Tibial nerve (tissue), 4 donors: Measurements from ENCODE around the gene CCDC122. TPM values are rescaled to one million over a fixed set of nuclear protein-coding genes. Genes with fewer than 3 reads are reported as not detected.

ENCODE experiments used
- DNase-seq, 2 donors: peaks; one replicate each; pipeline ENCODE4 v3.0.0-alpha.2; 2019; ENCODE audit warnings: low spot score in 2 of 2
- H3K27ac ChIP-seq, 4 donors: fragments of 200-600 bp; sonication (generic) in 3 of 4; one replicate each; pipeline ENCODE4 v1.5.1; 2017 to 2019; ENCODE audit warnings: mild to moderate bottlenecking in 1 of 4
- H3K27me3 ChIP-seq, 2 donors: fragments of 200-600 bp; sonication (generic) in 1 of 2; one replicate each; pipeline versions ENCODE4 v1.5.1 to v1.6.0; 2017 to 2019
- H3K36me3 ChIP-seq, 3 donors: fragments of 200-600 bp; sonication (generic); one replicate each; pipeline ENCODE4 v1.5.1; 2018 to 2019
- H3K4me1 ChIP-seq, 4 donors: fragments of 200-600 bp; sonication (generic) in 3 of 4; one replicate each; pipeline ENCODE4 v1.5.1; 2017 to 2019
- H3K4me3 ChIP-seq, 4 donors: fragments of 200-600 bp; sonication (generic) in 3 of 4; one replicate each; pipeline ENCODE4 v1.5.1; 2017 to 2019; ENCODE audit warnings: mild to moderate bottlenecking in 1 of 4, moderate library complexity in 1 of 4
- H3K9me3 ChIP-seq, 4 donors: fragments of 200-600 bp; sonication (generic) in 3 of 4; one replicate each; pipeline ENCODE4 v1.5.1; 2017 to 2019
- CTCF ChIP-seq, 5 experiments: fragments of 200-600 bp in 3 of 5; fragments of 450-650 bp in 2 of 5; sonication (generic) in 3 of 5; IDR thresholded peaks; one replicate each; pipeline ENCODE4 v1.5.1; 2016 to 2019; ENCODE audit warnings: antibody characterized with exemption in 5 of 5, mild to moderate bottlenecking in 3 of 5, moderate library complexity in 2 of 5
- EP300 ChIP-seq, 2 donors: sonication (generic); formaldehyde crosslinking; IDR thresholded peaks; one replicate each; pipeline ENCODE4 v1.6.1; 2017; ENCODE audit warnings: antibody characterized with exemption in 2 of 2, mild to moderate bottlenecking in 1 of 2
- POLR2A ChIP-seq, 2 donors: fragments of 450-650 bp; IDR thresholded peaks; one replicate each; pipeline ENCODE4 v1.6.1; 2017; ENCODE audit warnings: antibody characterized with exemption in 2 of 2, mild to moderate bottlenecking in 2 of 2, moderate library complexity in 2 of 2
- whole genome bisulfite sequencing, 2 donors: methylation state at CpG; one replicate each; pipeline ENCODE4 v1.1.5; 2018; 5-methylcytosine and 5-hydroxymethylcytosine counted together
- total RNA-seq, 4 donors: library from RNA; depleted of rRNA; stranded (reverse); fragments of >200 nt; gene quantifications; one replicate each; pipeline ENCODE4 v1.1.0, GENCODE V29; 2016

Gene CCDC122
- total RNA-seq, 4 donors from 2014 or later = 1.0 to 5.7 (median 2.5) TPM

- Histone ChIP-seq H3K4me3 (no peak overlapping the region), H3K9me3 (no peaks in the 10 kb centered on the region), H3K4me1 (no peaks in the 10 kb centered on the region), H3K36me3 (peaks cover 0 to 12% (median 0%) of the 10 kb centered on the region in 3 donors), H3K27me3 (no peaks in the 10 kb centered on the region), H3K27ac (no peak overlapping the region)
- no peak for DNase-seq
- WGBS, 2 donors = 77% methylated on average over 4 of the region's 4 CpGs
- no peak for TF ChIP-seq CTCF (IDR thresholded peaks at IDR 0.05)
- TF ChIP-seq EP300 (IDR thresholded peaks at IDR 0.05) = no peak
- TF ChIP-seq POLR2A (IDR thresholded peaks at IDR 0.05) = no peak
Observed at GRCh38 chr13:43865892-43866291, 13.6 kb downstream of the CCDC122 start.

GRCh38 chr13:43864921-43865320 is 14.6 kb downstream of the CCDC122 start:
- no peaks in the 10 kb centered on the region for H3K27me3 ChIP-seq
- no peak for DNase-seq
- no peaks in the 10 kb centered on the region for H3K4me1 ChIP-seq
- 80 to 97% methylated on average over 4 of the region's 4 CpGs for WGBS, 2 donors
- H3K4me3 ChIP-seq = no peak overlapping the region
- H3K27ac ChIP-seq = no peak overlapping the region
- TF ChIP-seq POLR2A (IDR thresholded peaks at IDR 0.05) = no peak
- no peak for TF ChIP-seq EP300 (IDR thresholded peaks at IDR 0.05)
- no peak for TF ChIP-seq CTCF (IDR thresholded peaks at IDR 0.05)
- H3K36me3 ChIP-seq = peaks cover 0 to 14% (median 0%) of the 10 kb centered on the region in 3 donors
- no peaks in the 10 kb centered on the region for H3K9me3 ChIP-seq

- H3K4me3 ChIP-seq = no peak overlapping the region
- H3K36me3 ChIP-seq = peaks cover 0 to 24% (median 0%) of the 10 kb centered on the region in 3 donors
- H3K27me3 ChIP-seq = no peaks in the 10 kb centered on the region
- no peaks in the 10 kb centered on the region for H3K9me3 ChIP-seq
- no peak for DNase-seq
- 90 to 92% methylated on average over 1 of the region's 1 CpG for WGBS, 2 donors
- H3K4me1 ChIP-seq = no peaks in the 10 kb centered on the region
- TF ChIP-seq POLR2A (IDR thresholded peaks at IDR 0.05) = no peak
- no peak overlapping the region for H3K27ac ChIP-seq
Observed at GRCh38 chr13:43861863-43862262, 17.7 kb downstream of the CCDC122 start.

GRCh38 chr13:43852923-43853404 is 26.6 kb downstream of the CCDC122 start:
- H3K36me3 ChIP-seq = peaks cover 0 to 42% (median 0%) of the 10 kb centered on the region in 3 donors
- no peak overlapping the region for H3K27ac ChIP-seq
- H3K9me3 ChIP-seq = peaks cover 0 to 59% (median 19%) of the 10 kb centered on the region in 4 donors
- peaks cover 0 to 8% (median 2%) of the 10 kb centered on the region in 4 donors for H3K4me1 ChIP-seq
- no peaks in the 10 kb centered on the region for H3K27me3 ChIP-seq
- DNase-seq = no peak
- TF ChIP-seq POLR2A (IDR thresholded peaks at IDR 0.05) (no peak), CTCF (IDR thresholded peaks at IDR 0.05) (no peak), EP300 (IDR thresholded peaks at IDR 0.05) (no peak)
- WGBS, 2 donors = 92 to 98% methylated on average over 1 of the region's 1 CpG
- no peak overlapping the region for H3K4me3 ChIP-seq

GRCh38 chr13:43850873-43851272 is 28.7 kb downstream of the CCDC122 start:
- WGBS, 2 donors = 93 to 95% methylated on average over 1 of the region's 1 CpG
- Histone ChIP-seq H3K36me3 (peaks cover 0 to 31% (median 0%) of the 10 kb centered on the region in 3 donors), H3K9me3 (peaks cover 0 to 59% (median 19%) of the 10 kb centered on the region in 4 donors)

More at GRCh38 chr13:43850873-43851272, 28.7 kb downstream of the CCDC122 start:
- Histone ChIP-seq H3K4me1 (peaks cover 0 to 14% (median 6%) of the 10 kb centered on the region in 4 donors), H3K27ac (no peak overlapping the region), H3K27me3 (no peaks in the 10 kb centered on the region), H3K4me3 (no peak overlapping the region)
- TF ChIP-seq CTCF (IDR thresholded peaks at IDR 0.05) (no peak), EP300 (IDR thresholded peaks at IDR 0.05) (no peak), POLR2A (IDR thresholded peaks at IDR 0.05) (no peak)
- DNase-seq = no peak
